MCF 10A (cell line): ENCODE results near the gene FICD. TPM values are rescaled to one million over a fixed set of nuclear protein-coding genes. Genes with fewer than 3 reads are reported as not detected.

Experiments used
- BruUV-seq: library from RNA; stranded (reverse); fragments of 400-500 nt; replicated peaks from 2 replicates; lab custom pipeline; 2021; lab: Mats Ljungman, UMichigan
- CTCF ChIA-PET: fragments of 300-600 bp; sonication (Branson Sonifier 250); formaldehyde crosslinking; extraction: SDS; loops from one replicate; lab custom pipeline; 2021; ENCODE audit warnings: antibody characterized with exemption, inconsistent platforms; lab: Yijun Ruan, JAX
- POLR2A ChIA-PET: fragments of 300-600, 350-650 bp; sonication (Branson Sonifier 250); formaldehyde crosslinking; extraction: SDS; loops from one replicate; lab custom pipeline; 2020; ENCODE audit warnings: antibody characterized with exemption, inconsistent platforms; lab: Yijun Ruan, JAX
- DNase-seq: peaks from one replicate; pipeline ENCODE4 v3.0.0-alpha.2; 2018; ENCODE audit not compliant: unreplicated experiment
- H3K27ac Mint-ChIP-seq: one replicate; pipeline ENCODE4 v1.8.0; 2022; ENCODE audit warnings: mild to moderate bottlenecking, low read depth, mixed read lengths; ENCODE audit not compliant: unreplicated experiment
- H3K27me3 Mint-ChIP-seq: one replicate; pipeline ENCODE4 v1.8.0; 2022; ENCODE audit warnings: mixed read lengths; ENCODE audit not compliant: insufficient read depth, unreplicated experiment
- H3K36me3 Mint-ChIP-seq: one replicate; pipeline ENCODE4 v1.8.0; 2022; ENCODE audit warnings: mild to moderate bottlenecking, moderate library complexity, mixed read lengths; ENCODE audit not compliant: insufficient read depth, unreplicated experiment
- H3K4me1 Mint-ChIP-seq: one replicate; pipeline ENCODE4 v1.8.0; 2022; ENCODE audit warnings: mixed read lengths; ENCODE audit not compliant: insufficient read depth, unreplicated experiment
- H3K4me3 Mint-ChIP-seq: one replicate; pipeline ENCODE4 v1.8.0; 2022; ENCODE audit warnings: mild to moderate bottlenecking, moderate library complexity, mixed read lengths; ENCODE audit not compliant: unreplicated experiment
- H3K9me3 Mint-ChIP-seq: one replicate; pipeline ENCODE4 v1.8.0; 2022; ENCODE audit warnings: mixed read lengths; ENCODE audit not compliant: unreplicated experiment
- intact Hi-C: fragments of 100-400 bp; cut with micrococcal nuclease; formaldehyde crosslinking; loops from 2 replicates; pipeline ENCODE4 v1.14.1; 2022
- total RNA-seq: library from RNA; stranded (reverse); gene quantifications from 2 replicates; pipeline ENCODE4 v1.2.3, GENCODE V29; 2022
- TF ChIP-seq, protein P1 (sequence below): fragments of 200-600 bp; IDR thresholded peaks from one replicate; pipeline ENCODE4 v1.8.0; 2022; ENCODE audit warnings: antibody characterized with exemption, mild to moderate bottlenecking; ENCODE audit not compliant: unreplicated experiment

The FICD gene
- total RNA-seq, 1 experiment from 2014 or later, result 15.2 TPM

DNA sequence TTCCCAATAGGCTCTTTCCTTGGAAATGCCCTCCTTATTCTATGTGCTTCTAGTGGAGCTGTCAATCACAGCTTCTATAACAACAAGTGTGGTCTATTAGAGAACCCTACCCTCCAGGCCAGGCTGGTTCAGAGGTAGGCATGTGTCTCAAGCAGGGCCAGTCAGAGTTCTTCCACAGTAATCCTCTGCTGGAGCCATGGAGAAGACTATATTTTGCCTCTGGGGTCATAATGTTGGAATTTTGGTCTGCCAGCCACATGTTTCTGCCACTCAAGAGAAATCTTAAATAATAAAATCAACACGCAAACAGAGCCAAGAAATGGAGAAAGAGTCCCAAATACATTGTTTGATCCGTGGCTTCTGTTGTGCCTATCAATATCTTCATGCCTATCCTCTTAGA, 23.8 kb upstream of the FICD start:
- no peak for DNase-seq
- Mint-ChIP-seq H3K27me3 (peaks cover 40% of the 10 kb centered on the region), H3K36me3 (no peaks in the 10 kb centered on the region), H3K4me1 (no peaks in the 10 kb centered on the region), H3K27ac (no peak overlapping the region), H3K4me3 (no peak overlapping the region), H3K9me3 (no peaks in the 10 kb centered on the region)
- TF ChIP-seq, protein P1, sequence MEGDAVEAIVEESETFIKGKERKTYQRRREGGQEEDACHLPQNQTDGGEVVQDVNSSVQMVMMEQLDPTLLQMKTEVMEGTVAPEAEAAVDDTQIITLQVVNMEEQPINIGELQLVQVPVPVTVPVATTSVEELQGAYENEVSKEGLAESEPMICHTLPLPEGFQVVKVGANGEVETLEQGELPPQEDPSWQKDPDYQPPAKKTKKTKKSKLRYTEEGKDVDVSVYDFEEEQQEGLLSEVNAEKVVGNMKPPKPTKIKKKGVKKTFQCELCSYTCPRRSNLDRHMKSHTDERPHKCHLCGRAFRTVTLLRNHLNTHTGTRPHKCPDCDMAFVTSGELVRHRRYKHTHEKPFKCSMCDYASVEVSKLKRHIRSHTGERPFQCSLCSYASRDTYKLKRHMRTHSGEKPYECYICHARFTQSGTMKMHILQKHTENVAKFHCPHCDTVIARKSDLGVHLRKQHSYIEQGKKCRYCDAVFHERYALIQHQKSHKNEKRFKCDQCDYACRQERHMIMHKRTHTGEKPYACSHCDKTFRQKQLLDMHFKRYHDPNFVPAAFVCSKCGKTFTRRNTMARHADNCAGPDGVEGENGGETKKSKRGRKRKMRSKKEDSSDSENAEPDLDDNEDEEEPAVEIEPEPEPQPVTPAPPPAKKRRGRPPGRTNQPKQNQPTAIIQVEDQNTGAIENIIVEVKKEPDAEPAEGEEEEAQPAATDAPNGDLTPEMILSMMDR, result no peak
- no TSS peak for BruUV-seq
- ChIA-PET CTCF (interaction anchor here (0.6 to 1.3 kb wide), 4 partner anchors 21 to 573 kb away, joined by 3 to 4 read pairs (median 3); no protein-coding TSS in a partner anchor), POLR2A (no interaction called here)
- intact Hi-C loops, result no loop called here

DNA sequence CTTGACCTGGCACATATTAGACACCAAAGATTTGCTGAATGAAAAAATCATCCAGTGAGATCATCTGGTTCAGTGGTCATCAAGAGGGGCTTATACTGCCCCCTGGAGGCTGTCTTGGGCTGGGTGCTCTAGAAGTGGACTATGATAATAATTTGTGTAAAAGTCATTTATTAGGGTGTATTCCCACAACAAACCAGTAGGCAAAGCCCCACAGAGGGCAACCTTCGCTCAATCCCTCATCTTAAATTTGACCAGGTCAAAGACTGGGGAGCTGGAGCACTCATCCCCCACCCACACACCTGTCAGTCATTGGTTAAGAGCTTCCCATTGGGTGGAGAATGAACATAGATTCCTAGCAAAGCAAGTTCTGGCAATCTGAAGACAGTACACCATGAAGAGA, 20.0 kb upstream of the FICD start:
- Mint-ChIP-seq H3K4me3 (no peak overlapping the region), H3K4me1 (no peaks in the 10 kb centered on the region), H3K9me3 (peaks cover 8% of the 10 kb centered on the region), H3K36me3 (peaks cover 7% of the 10 kb centered on the region), H3K27ac (no peak overlapping the region), H3K27me3 (peaks cover 52% of the 10 kb centered on the region)
- ChIA-PET CTCF (interaction anchor here (0.6 to 1.9 kb wide), 6 partner anchors 9 to 545 kb away, joined by 3 to 6 read pairs (median 4); no protein-coding TSS in a partner anchor), POLR2A (no interaction called here)
- peak; percentile 66 for DNase-seq
- BruUV-seq, result no TSS peak
- TF ChIP-seq, protein P1, result peak; percentile 50
- intact Hi-C loops, result no loop called here

DNA sequence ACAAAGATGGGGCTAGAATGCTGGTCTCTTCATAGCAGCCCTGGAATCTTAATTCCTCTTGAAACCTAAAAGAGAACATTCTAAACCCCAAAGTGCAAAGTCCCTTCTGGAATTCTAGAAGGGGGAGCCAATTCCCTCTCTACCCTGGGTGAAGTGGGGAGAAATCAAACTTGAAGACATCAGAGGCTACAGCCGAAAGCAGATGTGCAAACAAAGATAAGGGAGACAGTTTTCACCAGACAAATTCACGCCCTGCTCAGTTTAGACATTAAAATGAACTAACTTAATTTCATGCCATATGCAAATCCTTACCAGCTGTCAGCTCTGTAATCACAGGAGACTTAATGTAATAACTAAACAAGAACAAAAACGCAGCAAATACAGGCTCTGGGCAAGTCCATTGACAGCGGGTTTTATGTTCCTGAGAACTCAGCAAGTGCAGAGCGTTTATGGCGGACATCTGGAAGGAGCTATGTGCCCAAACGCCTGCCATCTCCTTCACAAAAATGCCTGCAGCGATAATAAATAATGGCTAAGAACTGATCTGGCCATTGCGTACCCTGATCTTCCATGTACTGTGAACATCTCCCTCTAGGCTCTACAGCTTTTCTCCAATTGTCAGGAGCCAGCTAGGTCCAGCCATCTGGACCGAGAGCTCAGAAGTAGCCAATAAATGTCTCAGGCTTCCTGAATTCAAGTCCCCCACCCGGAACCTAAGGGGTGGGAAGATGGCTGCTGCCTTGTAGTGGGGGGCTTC, 19.1 kb upstream of the FICD start:
- CTCF ChIA-PET, result interaction anchor here (0.6 to 1.9 kb wide), 7 partner anchors 10 to 821 kb away, joined by 3 to 6 read pairs (median 3); no protein-coding TSS in a partner anchor
- DNase-seq, result no peak
- intact Hi-C loops, result no loop called here
- no peaks in the 10 kb centered on the region for H3K4me1 Mint-ChIP-seq
- no peak overlapping the region for H3K4me3 Mint-ChIP-seq
- POLR2A ChIA-PET, result no interaction called here
- TF ChIP-seq, protein P1, result no peak
- no TSS peak for BruUV-seq
- no peak overlapping the region for H3K27ac Mint-ChIP-seq
- peaks cover 54% of the 10 kb centered on the region for H3K27me3 Mint-ChIP-seq
- peaks cover 7% of the 10 kb centered on the region for H3K36me3 Mint-ChIP-seq
- peaks cover 8% of the 10 kb centered on the region for H3K9me3 Mint-ChIP-seq

DNA sequence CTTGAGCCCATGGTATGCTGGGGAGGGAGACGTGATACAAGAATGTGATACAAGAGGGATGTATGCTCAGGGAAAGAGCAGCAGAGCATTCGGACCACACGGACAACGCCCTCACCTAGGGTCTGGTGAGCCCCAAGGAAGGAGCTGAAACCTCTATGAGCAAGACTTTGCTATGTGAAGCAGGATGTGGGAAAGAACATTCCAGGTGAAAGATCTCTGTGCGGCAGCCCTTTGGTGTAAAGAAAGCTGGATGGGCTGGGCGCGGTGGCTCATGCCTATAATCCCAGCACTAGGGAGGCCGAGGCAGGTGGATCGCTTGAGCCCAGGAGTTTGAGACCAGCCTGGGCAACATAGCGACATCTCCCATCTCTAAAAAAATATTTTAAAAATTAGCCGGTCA, 16.9 kb upstream of the FICD start:
- no peak for DNase-seq
- ChIA-PET POLR2A (no interaction called here), CTCF (interaction anchor here (1.6 kb wide), 1 partner anchor 14 kb away, joined by 3 read pairs; no protein-coding TSS in a partner anchor)

More for the DNA sequence above, 16.9 kb upstream of the FICD start:
- Mint-ChIP-seq H3K9me3 (peaks cover 13% of the 10 kb centered on the region), H3K4me3 (no peak overlapping the region), H3K36me3 (peaks cover 7% of the 10 kb centered on the region), H3K27ac (no peak overlapping the region), H3K27me3 (peaks cover 45% of the 10 kb centered on the region), H3K4me1 (no peaks in the 10 kb centered on the region)
- intact Hi-C loops, result no loop called here
- TF ChIP-seq, protein P1, result no peak
- BruUV-seq, result no TSS peak
